ENCODE measurements around the gene PMPCA. TPM values are rescaled to one million over a fixed set of nuclear protein-coding genes. Genes with fewer than 3 reads are reported as not detected.

Gene PMPCA
- total RNA-seq, 1 experiment from 2014 or later, result 116 TPM

DNA sequence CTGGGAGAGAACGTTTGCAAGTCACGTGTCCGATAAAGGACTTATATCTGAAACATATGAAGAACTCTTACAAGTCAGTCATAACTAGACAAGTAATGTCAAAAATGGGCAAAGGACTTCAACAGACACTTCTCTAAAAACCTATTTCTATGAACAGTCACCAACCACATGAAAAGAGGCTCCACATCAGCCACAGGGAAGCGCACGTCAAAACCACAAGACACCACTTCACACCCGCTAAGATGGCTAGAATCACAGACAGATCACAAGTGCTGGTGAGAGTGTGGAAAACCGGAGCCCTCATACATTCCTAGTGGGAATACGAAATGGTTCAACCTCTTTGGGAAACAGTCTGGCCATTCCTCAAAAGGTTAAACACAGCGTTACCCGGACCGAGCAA lies 25.4 kb upstream of the PMPCA start:
- Histone ChIP-seq H2AFZ (ENCODE audit: low read depth, low read length, poor library complexity, severe bottlenecking) (no peak overlapping the region), H3K27ac (ENCODE audit: low read depth, low read length) (no peak overlapping the region), H3K79me2 (ENCODE audit: insufficient read depth, low read length) (no peaks in the 10 kb centered on the region; the same call in 1 of the 2 replicates), H3K27me3 (ENCODE audit: insufficient read depth, low read length) (no peaks in the 10 kb centered on the region), H3K4me3 (replicated peaks in 1 of 2; ENCODE audit: low read depth in 1 of 2, low read length in 2 of 2) (no peak overlapping the region), H3K9ac (ENCODE audit: low read length) (no peak overlapping the region), H3K36me3 (ENCODE audit: control insufficient read depth in 1 of 2, insufficient read depth in 2 of 2, low read length in 2 of 2) (peaks cover 31 to 38% of the 10 kb centered on the region in 2 experiments; a peak in 3 of 4 replicates), H3K9me3 (ENCODE audit: control insufficient read depth in 1 of 2, insufficient read depth in 1 of 2, low read depth in 1 of 2, low read length in 2 of 2) (no peaks in the 10 kb centered on the region), H3K4me1 (ENCODE audit: control insufficient read depth in 1 of 2, insufficient read depth in 2 of 2, low read length in 2 of 2) (no peaks in the 10 kb centered on the region), H3K4me2 (ENCODE audit: low read length) (no peak overlapping the region), H3K9me2 (ENCODE audit: insufficient read depth) (no peaks in the 10 kb centered on the region), H4K20me1 (ENCODE audit: insufficient read depth) (no peaks in the 10 kb centered on the region)
- POLR2A ChIA-PET, result no interaction called here
- CTCF ChIA-PET, result no interaction called here
- BruUV-seq (replicated peaks), result no TSS peak
- RAD21 ChIA-PET (ENCODE audit: low non-redundant PET in 1 of 2, low total read pairs in 2 of 2, uncharacterized antibody in 2 of 2, unreplicated experiment in 2 of 2), result interaction anchor here in 1 of 2 experiments (0.6 kb wide), 1 partner anchor 686 kb away, joined by 3 read pairs; no protein-coding TSS in a partner anchor
- TF ChIP-seq, protein P1, sequence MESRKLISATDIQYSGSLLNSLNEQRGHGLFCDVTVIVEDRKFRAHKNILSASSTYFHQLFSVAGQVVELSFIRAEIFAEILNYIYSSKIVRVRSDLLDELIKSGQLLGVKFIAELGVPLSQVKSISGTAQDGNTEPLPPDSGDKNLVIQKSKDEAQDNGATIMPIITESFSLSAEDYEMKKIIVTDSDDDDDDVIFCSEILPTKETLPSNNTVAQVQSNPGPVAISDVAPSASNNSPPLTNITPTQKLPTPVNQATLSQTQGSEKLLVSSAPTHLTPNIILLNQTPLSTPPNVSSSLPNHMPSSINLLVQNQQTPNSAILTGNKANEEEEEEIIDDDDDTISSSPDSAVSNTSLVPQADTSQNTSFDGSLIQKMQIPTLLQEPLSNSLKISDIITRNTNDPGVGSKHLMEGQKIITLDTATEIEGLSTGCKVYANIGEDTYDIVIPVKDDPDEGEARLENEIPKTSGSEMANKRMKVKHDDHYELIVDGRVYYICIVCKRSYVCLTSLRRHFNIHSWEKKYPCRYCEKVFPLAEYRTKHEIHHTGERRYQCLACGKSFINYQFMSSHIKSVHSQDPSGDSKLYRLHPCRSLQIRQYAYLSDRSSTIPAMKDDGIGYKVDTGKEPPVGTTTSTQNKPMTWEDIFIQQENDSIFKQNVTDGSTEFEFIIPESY (IDR thresholded peaks at IDR 0.05; ENCODE audit: extremely low read depth, insufficient replicate concordance, low read length), result no peak
- TF ChIP-seq CEBPB (IDR thresholded peaks at IDR 0.05; ENCODE audit: low read depth) (no peak), ELF1 (IDR thresholded peaks at IDR 0.05; ENCODE audit: borderline replicate concordance, low read depth) (no peak), SIN3A (IDR thresholded peaks at IDR 0.05; ENCODE audit: low read depth) (no peak), EGR1 (IDR thresholded peaks at IDR 0.05; ENCODE audit: low read depth) (no peak), YY1 (IDR thresholded peaks at IDR 0.05; ENCODE audit: extremely low read depth, insufficient replicate concordance, low read depth, low read length) (no peak)
- ATAC-seq (no peak), DNase-seq (ENCODE audit: low read depth, low spot score) (no peak)
- intact Hi-C loops (cut with micrococcal nuclease), result no loop called here

DNA sequence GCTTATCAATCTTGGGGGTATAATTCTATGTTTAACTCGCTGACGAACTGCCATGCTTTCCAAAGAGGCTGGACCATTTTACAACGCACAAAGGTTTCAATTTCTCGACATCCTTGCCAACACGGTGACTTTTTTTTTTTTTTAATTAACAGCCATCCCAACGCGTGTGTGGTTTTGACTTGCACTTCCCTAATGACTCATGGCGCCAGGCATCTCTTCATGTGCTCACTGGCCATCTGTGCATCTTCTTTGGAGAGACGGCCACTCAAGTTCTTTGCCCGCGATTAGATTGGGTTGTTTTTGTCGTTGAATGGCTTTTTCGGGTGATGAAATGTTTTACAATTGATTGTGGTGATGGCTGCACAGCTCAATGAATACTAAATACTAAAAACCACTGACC lies 24.4 kb upstream of the PMPCA start:
- no peaks in the 10 kb centered on the region for H3K9me3 ChIP-seq (ENCODE audit: control insufficient read depth in 1 of 2, insufficient read depth in 1 of 2, low read depth in 1 of 2, low read length in 2 of 2)
- no peaks in the 10 kb centered on the region for H3K9me2 ChIP-seq (ENCODE audit: insufficient read depth)
- no peak overlapping the region for H3K4me2 ChIP-seq (ENCODE audit: low read length)
- ChIA-PET CTCF (no interaction called here), RAD21 (ENCODE audit: low non-redundant PET in 1 of 2, low total read pairs in 2 of 2, uncharacterized antibody in 2 of 2, unreplicated experiment in 2 of 2) (no interaction called here), POLR2A (no interaction called here)
- no peaks in the 10 kb centered on the region for H3K4me1 ChIP-seq (ENCODE audit: control insufficient read depth in 1 of 2, insufficient read depth in 2 of 2, low read length in 2 of 2)
- H3K79me2 ChIP-seq (ENCODE audit: insufficient read depth, low read length), result no peaks in the 10 kb centered on the region; the same call in 1 of the 2 replicates
- H2AFZ ChIP-seq (ENCODE audit: low read depth, low read length, poor library complexity, severe bottlenecking), result no peak overlapping the region
- peaks cover 31 to 39% of the 10 kb centered on the region in 2 experiments; a peak in 3 of 4 replicates for H3K36me3 ChIP-seq (ENCODE audit: control insufficient read depth in 1 of 2, insufficient read depth in 2 of 2, low read length in 2 of 2)
- TSS peak; percentile 40 for BruUV-seq (replicated peaks)
- H3K27ac ChIP-seq (ENCODE audit: low read depth, low read length), result no peak overlapping the region
- no peak overlapping the region for H3K9ac ChIP-seq (ENCODE audit: low read length)
- H3K4me3 ChIP-seq (replicated peaks in 1 of 2; ENCODE audit: low read depth in 1 of 2, low read length in 2 of 2), result no peak overlapping the region
- no peaks in the 10 kb centered on the region for H3K27me3 ChIP-seq (ENCODE audit: insufficient read depth, low read length)
- DNase-seq (ENCODE audit: low read depth, low spot score) (no peak), ATAC-seq (no peak)
- H4K20me1 ChIP-seq (ENCODE audit: insufficient read depth), result no peaks in the 10 kb centered on the region
- intact Hi-C loops (cut with micrococcal nuclease), result no loop called here
- TF ChIP-seq SRF (IDR thresholded peaks at IDR 0.05; ENCODE audit: low read depth) (no peak), ZFX (IDR thresholded peaks at IDR 0.05) (no peak), YY1 (IDR thresholded peaks at IDR 0.05; ENCODE audit: extremely low read depth, insufficient replicate concordance, low read depth, low read length) (no peak), FOSL1 (IDR thresholded peaks at IDR 0.05; ENCODE audit: low read depth) (no peak), CEBPB (IDR thresholded peaks at IDR 0.05; ENCODE audit: low read depth) (no peak), SIN3A (IDR thresholded peaks at IDR 0.05; ENCODE audit: low read depth) (no peak), POLR2A (IDR thresholded peaks at IDR 0.05; ENCODE audit: borderline replicate concordance, extremely low read depth, insufficient read depth, insufficient read length) (no peak), SP1 (IDR thresholded peaks at IDR 0.05; ENCODE audit: low read depth) (no peak), EZH2 (IDR thresholded peaks at IDR 0.05) (no peak), ZNF274 (IDR thresholded peaks at IDR 0.05; ENCODE audit: low read depth, low read length) (no peak), EZH2phosphoT487 (IDR thresholded peaks at IDR 0.05; ENCODE audit: borderline replicate concordance) (no peak), TCF7L2 (IDR thresholded peaks at IDR 0.05; ENCODE audit: borderline replicate concordance, extremely low read depth, insufficient read depth, insufficient read length) (no peak)
- TF ChIP-seq, protein P2, sequence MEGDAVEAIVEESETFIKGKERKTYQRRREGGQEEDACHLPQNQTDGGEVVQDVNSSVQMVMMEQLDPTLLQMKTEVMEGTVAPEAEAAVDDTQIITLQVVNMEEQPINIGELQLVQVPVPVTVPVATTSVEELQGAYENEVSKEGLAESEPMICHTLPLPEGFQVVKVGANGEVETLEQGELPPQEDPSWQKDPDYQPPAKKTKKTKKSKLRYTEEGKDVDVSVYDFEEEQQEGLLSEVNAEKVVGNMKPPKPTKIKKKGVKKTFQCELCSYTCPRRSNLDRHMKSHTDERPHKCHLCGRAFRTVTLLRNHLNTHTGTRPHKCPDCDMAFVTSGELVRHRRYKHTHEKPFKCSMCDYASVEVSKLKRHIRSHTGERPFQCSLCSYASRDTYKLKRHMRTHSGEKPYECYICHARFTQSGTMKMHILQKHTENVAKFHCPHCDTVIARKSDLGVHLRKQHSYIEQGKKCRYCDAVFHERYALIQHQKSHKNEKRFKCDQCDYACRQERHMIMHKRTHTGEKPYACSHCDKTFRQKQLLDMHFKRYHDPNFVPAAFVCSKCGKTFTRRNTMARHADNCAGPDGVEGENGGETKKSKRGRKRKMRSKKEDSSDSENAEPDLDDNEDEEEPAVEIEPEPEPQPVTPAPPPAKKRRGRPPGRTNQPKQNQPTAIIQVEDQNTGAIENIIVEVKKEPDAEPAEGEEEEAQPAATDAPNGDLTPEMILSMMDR (IDR thresholded peaks at IDR 0.05 in 2 of 3, conservative IDR thresholded peaks at IDR 0.05 in 1 of 3; ENCODE audit: borderline replicate concordance in 1 of 3, insufficient read depth in 1 of 3, low read depth in 2 of 3, low read length in 2 of 3), result no peak
- TF ChIP-seq, protein P3, sequence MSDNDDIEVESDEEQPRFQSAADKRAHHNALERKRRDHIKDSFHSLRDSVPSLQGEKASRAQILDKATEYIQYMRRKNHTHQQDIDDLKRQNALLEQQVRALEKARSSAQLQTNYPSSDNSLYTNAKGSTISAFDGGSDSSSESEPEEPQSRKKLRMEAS (IDR thresholded peaks at IDR 0.05), result no peak
- TF ChIP-seq, protein P4, sequence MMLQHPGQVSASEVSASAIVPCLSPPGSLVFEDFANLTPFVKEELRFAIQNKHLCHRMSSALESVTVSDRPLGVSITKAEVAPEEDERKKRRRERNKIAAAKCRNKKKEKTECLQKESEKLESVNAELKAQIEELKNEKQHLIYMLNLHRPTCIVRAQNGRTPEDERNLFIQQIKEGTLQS (IDR thresholded peaks at IDR 0.05), result no peak
